Caco-2 (cell line): Measurements from ENCODE around the gene DIAPH1. TPM values are rescaled to one million over a fixed set of nuclear protein-coding genes. Genes with fewer than 3 reads are reported as not detected.

Experiments
- BruUV-seq: library from RNA; stranded (reverse); fragments of 400-500 nt; replicated peaks from 2 replicates; lab custom pipeline; 2021; lab: Mats Ljungman, UMichigan
- CTCF ChIA-PET: fragments of 300-600 bp; sonication (Branson Sonifier 250); formaldehyde crosslinking; loops from one replicate; lab custom pipeline; 2022; ENCODE audit warnings: antibody characterized with exemption; lab: Charles Lee
- POLR2A ChIA-PET: fragments of 300-600 bp; sonication (Branson Sonifier 250); formaldehyde crosslinking; loops from one replicate; lab custom pipeline; 2022; ENCODE audit warnings: antibody characterized with exemption; lab: Charles Lee
- DNase-seq, 2 experiments: peaks; one replicate each; pipeline versions ENCODE4 v3.0.0 to v3.0.0-alpha.2; 2020 to 2022
- H3K27me3 ChIP-seq: replicated peaks from 2 replicates; pipeline ENCODE4 v1.6.0; 2011; ENCODE audit warnings: low read length; ENCODE audit not compliant: control insufficient read depth, insufficient read depth
- H3K36me3 ChIP-seq: 2 replicates; pipeline ENCODE4 v1.5.1; 2011; ENCODE audit warnings: low read length; ENCODE audit not compliant: control insufficient read depth, insufficient read depth
- H3K4me1 ChIP-seq: fragments of 250-450 bp; sonication (Bioruptor Pico); 2 replicates; pipeline ENCODE4 v1.5.1; 2020; ENCODE audit warnings: mild to moderate bottlenecking
- H3K4me3 ChIP-seq: 2 replicates; pipeline ENCODE4 v1.5.1; 2011; ENCODE audit warnings: low read depth, mild to moderate bottlenecking, control low read depth, low read length
- H3K9me3 ChIP-seq: fragments of 250-450 bp; sonication (Bioruptor Pico); 2 replicates; pipeline ENCODE4 v1.5.1; 2020; ENCODE audit warnings: mild to moderate bottlenecking, moderate library complexity
- H3K27ac Mint-ChIP-seq: one replicate; pipeline ENCODE4 v1.8.0; 2022; ENCODE audit warnings: mixed read lengths; ENCODE audit not compliant: unreplicated experiment
- H3K27me3 Mint-ChIP-seq: one replicate; pipeline ENCODE4 v1.8.0; 2022; ENCODE audit warnings: mixed read lengths; ENCODE audit not compliant: insufficient read depth, unreplicated experiment
- H3K36me3 Mint-ChIP-seq: one replicate; pipeline ENCODE4 v1.8.0; 2022; ENCODE audit warnings: mild to moderate bottlenecking, mixed read lengths; ENCODE audit not compliant: insufficient read depth, unreplicated experiment
- H3K4me1 Mint-ChIP-seq: one replicate; pipeline ENCODE4 v1.8.0; 2022; ENCODE audit warnings: low read depth, mixed read lengths; ENCODE audit not compliant: unreplicated experiment
- H3K4me3 Mint-ChIP-seq: one replicate; pipeline ENCODE4 v1.8.0; 2022; ENCODE audit warnings: mild to moderate bottlenecking, moderate library complexity, mixed read lengths; ENCODE audit not compliant: unreplicated experiment
- H3K9me3 Mint-ChIP-seq: one replicate; pipeline ENCODE4 v1.8.0; 2022; ENCODE audit warnings: mixed read lengths; ENCODE audit not compliant: unreplicated experiment
- CTCF ChIP-seq, 2 experiments: fragments of 200-600 bp in 1 of 2; IDR thresholded peaks; 1 replicate in 1 of 2; 2 replicates in 1 of 2; pipeline versions ENCODE4 v1.5.1 to v1.8.0; 2011 to 2022; ENCODE audit warnings: antibody characterized with exemption in 1 of 2, control low read depth in 1 of 2, inconsistent platforms in 1 of 2, low read depth in 1 of 2, low read length in 1 of 2, mild to moderate bottlenecking in 1 of 2, moderate library complexity in 1 of 2; ENCODE audit not compliant: insufficient read depth in 1 of 2, severe bottlenecking in 1 of 2, unreplicated experiment in 1 of 2
- intact Hi-C: fragments of 100-400 bp; cut with micrococcal nuclease; formaldehyde crosslinking; loops from one replicate; pipeline ENCODE4 v1.10.0; 2022; ENCODE audit not compliant: unreplicated experiment
- total RNA-seq: library from RNA; stranded (reverse); gene quantifications from 2 replicates; pipeline ENCODE4 v1.2.3, GENCODE V29; 2022

DIAPH1 gene
- total RNA-seq, 1 experiment from 2014 or later = 161 TPM

- Mint-ChIP-seq H3K36me3 (peaks cover 79% of the 10 kb centered on the region), H3K9me3 (peaks cover 34% of the 10 kb centered on the region), H3K4me3 (no peak overlapping the region), H3K27me3 (no peaks in the 10 kb centered on the region), H3K4me1 (no peaks in the 10 kb centered on the region), H3K27ac (no peak overlapping the region)
- no peaks in the 10 kb centered on the region for H3K4me1 ChIP-seq
- TF ChIP-seq CTCF (IDR thresholded peaks at IDR 0.05; ENCODE audit: insufficient read depth in 1 of 2, low read depth in 1 of 2, low read length in 1 of 2, severe bottlenecking in 1 of 2, unreplicated experiment in 1 of 2) = no peak
- no peaks in the 10 kb centered on the region for H3K27me3 ChIP-seq
- peaks cover 3% of the 10 kb centered on the region; the same call in 1 of the 2 replicates for H3K36me3 ChIP-seq
- BruUV-seq = no TSS peak
- H3K9me3 ChIP-seq = peaks cover 10% of the 10 kb centered on the region
- no peak for DNase-seq
- intact Hi-C loops = no loop called here
- CTCF ChIA-PET = no interaction called here
- POLR2A ChIA-PET = interaction anchor here (0.6 kb wide), 1 partner anchor 71 kb away, joined by 3 read pairs; the partner anchor contains the start of gene DIAPH1
- H3K4me3 ChIP-seq = no peak overlapping the region
Measured at GRCh38 chr5:141547921-141548320, 70.9 kb downstream of the DIAPH1 start.

DNA sequence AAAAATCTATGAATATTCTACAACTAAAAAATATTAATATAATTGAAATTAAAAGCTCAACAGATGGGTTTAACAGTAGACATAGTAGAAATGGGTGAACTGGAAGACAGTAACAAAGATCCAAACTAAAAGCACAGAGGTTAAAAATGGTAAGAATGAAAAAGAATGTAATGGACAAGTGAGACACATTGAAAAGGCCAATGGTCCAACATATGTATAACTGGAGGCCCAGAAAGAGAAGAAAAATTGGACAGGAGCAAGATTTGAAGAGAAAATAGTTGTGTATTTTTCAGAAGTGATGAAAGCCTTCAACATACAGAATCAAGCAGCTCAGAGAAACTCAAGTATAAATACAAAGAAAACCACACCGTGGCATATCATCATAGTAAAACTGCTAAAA lies 71.3 kb downstream of the DIAPH1 start:
- ChIA-PET POLR2A (interaction anchor here (0.6 kb wide), 1 partner anchor 71 kb away, joined by 3 read pairs; the partner anchor contains the start of gene DIAPH1), CTCF (no interaction called here)
- peaks cover 3% of the 10 kb centered on the region; the same call in 1 of the 2 replicates for H3K36me3 ChIP-seq
- peaks cover 10% of the 10 kb centered on the region for H3K9me3 ChIP-seq
- H3K27me3 ChIP-seq = no peaks in the 10 kb centered on the region
- peaks cover 34% of the 10 kb centered on the region for H3K9me3 Mint-ChIP-seq
- peaks cover 78% of the 10 kb centered on the region for H3K36me3 Mint-ChIP-seq
- H3K27ac Mint-ChIP-seq = no peak overlapping the region
- H3K4me3 ChIP-seq = no peak overlapping the region
- TF ChIP-seq CTCF (IDR thresholded peaks at IDR 0.05; ENCODE audit: insufficient read depth in 1 of 2, low read depth in 1 of 2, low read length in 1 of 2, severe bottlenecking in 1 of 2, unreplicated experiment in 1 of 2) = no peak
- BruUV-seq = no TSS peak
- H3K4me1 ChIP-seq = no peaks in the 10 kb centered on the region
- no peaks in the 10 kb centered on the region for H3K27me3 Mint-ChIP-seq
- intact Hi-C loops = no loop called here
- DNase-seq = no peak
- no peaks in the 10 kb centered on the region for H3K4me1 Mint-ChIP-seq
- H3K4me3 Mint-ChIP-seq = no peak overlapping the region

DNA sequence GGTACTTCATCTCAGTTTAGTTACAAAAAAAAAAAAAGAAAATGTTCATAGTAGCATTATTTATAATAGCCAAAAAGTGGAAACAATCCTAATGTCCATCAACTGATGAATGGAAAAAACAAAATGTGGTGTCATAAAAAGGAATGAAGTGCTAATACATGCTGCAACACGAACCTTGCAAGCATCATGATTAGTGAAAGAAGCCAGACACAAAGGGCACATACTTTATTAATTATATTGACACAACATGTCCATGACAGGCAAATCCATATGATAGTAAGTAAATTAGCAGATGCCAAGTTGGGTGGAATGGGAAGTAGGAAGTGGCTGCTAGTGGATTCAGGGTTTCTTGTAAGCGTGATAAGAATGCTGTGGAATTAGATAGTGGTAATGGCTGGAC lies 75.7 kb downstream of the DIAPH1 start:
- CTCF ChIA-PET = no interaction called here
- H3K4me1 ChIP-seq = no peaks in the 10 kb centered on the region
- Mint-ChIP-seq H3K9me3 (peaks cover 23% of the 10 kb centered on the region), H3K27me3 (no peaks in the 10 kb centered on the region), H3K36me3 (peaks cover 82% of the 10 kb centered on the region), H3K4me3 (no peak overlapping the region), H3K27ac (no peak overlapping the region), H3K4me1 (no peaks in the 10 kb centered on the region)
- TF ChIP-seq CTCF (IDR thresholded peaks at IDR 0.05; ENCODE audit: insufficient read depth in 1 of 2, low read depth in 1 of 2, low read length in 1 of 2, severe bottlenecking in 1 of 2, unreplicated experiment in 1 of 2) = no peak
- intact Hi-C loops = no loop called here
- DNase-seq = no peak
- BruUV-seq = no TSS peak
- peaks cover 2% of the 10 kb centered on the region; the same call in 1 of the 2 replicates for H3K36me3 ChIP-seq
- H3K4me3 ChIP-seq = no peak overlapping the region
- peaks cover 10% of the 10 kb centered on the region for H3K9me3 ChIP-seq
- no peaks in the 10 kb centered on the region for H3K27me3 ChIP-seq
- POLR2A ChIA-PET = no interaction called here
